Chondrocyte (in vitro differentiated cells): ENCODE data around the gene PLSCR2. TPM values are rescaled to one million over a fixed set of nuclear protein-coding genes. Genes with fewer than 3 reads are reported as not detected.

ENCODE experiments used
- DNase-seq: peaks from one replicate; pipeline ENCODE4 v3.0.0; 2021; ENCODE audit warnings: mixed read lengths, low spot score
- H3K27ac Mint-ChIP-seq: one replicate; pipeline ENCODE4 v1.8.0; 2021; ENCODE audit warnings: mild to moderate bottlenecking, moderate library complexity, mixed read lengths; ENCODE audit not compliant: unreplicated experiment
- H3K27me3 Mint-ChIP-seq: 2 replicates; pipeline ENCODE4 v1.8.0; 2021; ENCODE audit warnings: low read depth, mixed read lengths
- H3K36me3 Mint-ChIP-seq: 2 replicates; pipeline ENCODE4 v1.8.0; 2021; ENCODE audit warnings: low read depth, mixed read lengths
- H3K4me1 Mint-ChIP-seq: 2 replicates; pipeline ENCODE4 v1.8.0; 2021; ENCODE audit warnings: low read depth, mild to moderate bottlenecking, mixed read lengths
- H3K4me3 Mint-ChIP-seq: one replicate; pipeline ENCODE4 v1.8.0; 2021; ENCODE audit warnings: mild to moderate bottlenecking, moderate library complexity, mixed read lengths; ENCODE audit not compliant: unreplicated experiment
- H3K9me3 Mint-ChIP-seq: 2 replicates; pipeline ENCODE4 v1.8.0; 2021; ENCODE audit warnings: low read depth, mixed read lengths
- total RNA-seq: library from RNA; stranded (reverse); gene quantifications from 3 replicates; pipeline ENCODE4 v1.2.1, GENCODE V29; 2021
- TF ChIP-seq, protein P1 (sequence below): fragments of 200-600 bp; sonication (generic); IDR thresholded peaks from 2 replicates; pipeline ENCODE4 v1.5.0; 2021; ENCODE audit warnings: antibody characterized with exemption, mild to moderate bottlenecking, moderate library complexity

The PLSCR2 gene
- total RNA-seq, 1 donor from 2014 or later = not detected

DNA sequence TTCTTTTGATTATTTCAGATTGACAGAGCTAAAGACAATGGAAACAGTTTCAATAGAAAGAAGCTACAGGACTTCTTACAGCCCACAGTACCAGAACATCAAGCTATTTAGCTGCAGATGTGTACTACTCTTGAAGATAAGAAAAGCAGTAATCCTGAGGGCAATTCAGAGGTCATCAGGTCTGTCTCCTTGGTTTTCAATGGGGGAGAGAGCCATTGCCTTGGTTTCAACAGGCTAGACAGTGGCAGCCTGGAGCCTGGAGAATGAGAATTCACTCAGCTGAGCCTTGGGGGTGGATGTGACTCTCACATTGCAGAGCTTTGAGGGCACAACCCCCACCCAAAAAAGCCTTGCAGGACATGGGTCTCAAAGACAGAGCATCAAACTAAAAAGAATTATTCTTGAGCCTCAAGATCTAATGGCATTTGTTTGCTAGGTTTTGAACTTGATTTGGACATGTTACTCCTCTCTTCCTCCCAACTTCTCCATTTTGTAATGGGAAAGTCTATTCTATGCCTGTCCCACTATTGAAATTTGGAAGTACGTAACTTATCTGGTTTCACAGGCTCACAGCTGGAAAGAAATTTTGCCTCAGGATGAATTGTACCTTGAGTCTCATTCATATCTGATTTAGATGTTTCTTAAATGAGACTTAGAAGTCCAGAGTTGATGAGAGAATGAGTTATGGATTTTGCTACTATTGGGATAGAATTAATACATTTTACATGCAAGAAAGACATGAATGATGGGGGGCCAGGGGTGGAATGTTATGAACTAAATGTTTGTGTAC lies 38.2 kb upstream of the PLSCR2 start:
- Mint-ChIP-seq H3K9me3 (no peaks in the 10 kb centered on the region), H3K27ac (peak overlapping the region; percentile 42), H3K4me1 (peaks cover 49% of the 10 kb centered on the region), H3K36me3 (peaks cover 2% of the 10 kb centered on the region), H3K27me3 (no peaks in the 10 kb centered on the region), H3K4me3 (no peak overlapping the region)
- TF ChIP-seq, protein P1, sequence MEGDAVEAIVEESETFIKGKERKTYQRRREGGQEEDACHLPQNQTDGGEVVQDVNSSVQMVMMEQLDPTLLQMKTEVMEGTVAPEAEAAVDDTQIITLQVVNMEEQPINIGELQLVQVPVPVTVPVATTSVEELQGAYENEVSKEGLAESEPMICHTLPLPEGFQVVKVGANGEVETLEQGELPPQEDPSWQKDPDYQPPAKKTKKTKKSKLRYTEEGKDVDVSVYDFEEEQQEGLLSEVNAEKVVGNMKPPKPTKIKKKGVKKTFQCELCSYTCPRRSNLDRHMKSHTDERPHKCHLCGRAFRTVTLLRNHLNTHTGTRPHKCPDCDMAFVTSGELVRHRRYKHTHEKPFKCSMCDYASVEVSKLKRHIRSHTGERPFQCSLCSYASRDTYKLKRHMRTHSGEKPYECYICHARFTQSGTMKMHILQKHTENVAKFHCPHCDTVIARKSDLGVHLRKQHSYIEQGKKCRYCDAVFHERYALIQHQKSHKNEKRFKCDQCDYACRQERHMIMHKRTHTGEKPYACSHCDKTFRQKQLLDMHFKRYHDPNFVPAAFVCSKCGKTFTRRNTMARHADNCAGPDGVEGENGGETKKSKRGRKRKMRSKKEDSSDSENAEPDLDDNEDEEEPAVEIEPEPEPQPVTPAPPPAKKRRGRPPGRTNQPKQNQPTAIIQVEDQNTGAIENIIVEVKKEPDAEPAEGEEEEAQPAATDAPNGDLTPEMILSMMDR = no peak
- DNase-seq = no peak

DNA sequence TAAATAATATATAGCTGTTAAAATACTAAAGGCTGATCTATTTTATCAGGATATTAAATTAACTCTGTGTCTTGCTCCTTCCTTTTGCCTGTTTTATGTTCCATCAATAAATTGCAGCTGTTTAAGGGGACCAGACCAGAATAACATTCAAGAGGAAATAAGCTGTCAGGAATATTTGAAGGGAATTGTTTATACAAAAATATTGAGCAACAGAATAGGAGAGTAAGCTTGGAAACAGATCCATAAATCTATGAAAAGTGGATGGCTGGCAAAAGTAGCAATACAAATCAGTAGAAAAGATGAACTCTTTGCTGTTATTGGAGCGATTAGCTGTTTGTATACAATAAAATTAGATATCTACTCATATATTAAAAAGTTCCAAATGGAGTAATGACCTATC lies 36.2 kb upstream of the PLSCR2 start:
- Mint-ChIP-seq H3K36me3 (no peaks in the 10 kb centered on the region), H3K9me3 (no peaks in the 10 kb centered on the region), H3K4me3 (no peak overlapping the region), H3K27me3 (no peaks in the 10 kb centered on the region), H3K27ac (peak overlapping the region; percentile 42), H3K4me1 (peaks cover 50% of the 10 kb centered on the region)
- TF ChIP-seq, protein P1 = no peak
- no peak for DNase-seq

DNA sequence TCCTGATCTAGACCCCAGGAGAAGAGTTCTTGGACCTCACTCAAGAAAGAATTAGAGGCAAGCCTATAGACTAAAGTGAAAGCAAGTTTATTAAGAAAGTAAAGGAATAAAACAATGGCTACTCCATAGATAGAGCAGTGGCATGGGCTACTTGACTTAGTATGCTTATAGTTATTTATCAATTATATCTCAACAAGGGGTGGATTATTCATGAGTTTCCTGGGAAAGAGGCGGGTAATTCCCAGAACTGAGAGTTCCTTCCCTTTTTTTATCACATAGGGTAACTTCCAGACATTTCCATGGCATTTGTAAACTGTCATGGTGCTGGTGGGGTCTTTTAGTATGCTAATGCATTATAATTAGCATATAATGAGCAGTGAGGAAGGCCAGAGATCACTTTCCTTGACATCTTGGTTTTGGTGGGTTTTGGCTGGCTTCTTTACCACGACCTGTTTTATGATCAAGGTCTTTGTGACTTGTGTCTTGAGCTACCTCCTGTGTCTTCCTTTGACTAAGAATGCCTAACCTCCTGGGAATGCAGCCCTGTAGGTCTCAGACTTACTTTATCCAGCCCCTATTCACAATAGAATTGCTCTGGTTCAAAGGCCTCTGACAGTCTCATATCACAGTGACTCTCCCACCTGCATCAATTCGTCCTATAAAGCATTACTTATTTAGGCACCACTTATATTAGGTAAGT lies 35.3 kb upstream of the PLSCR2 start:
- peak overlapping the region; percentile 92 for H3K27ac Mint-ChIP-seq
- H3K9me3 Mint-ChIP-seq = no peaks in the 10 kb centered on the region
- TF ChIP-seq, protein P1 = no peak
- H3K4me1 Mint-ChIP-seq = peaks cover 50% of the 10 kb centered on the region
- no peak for DNase-seq
- H3K36me3 Mint-ChIP-seq = no peaks in the 10 kb centered on the region
- H3K4me3 Mint-ChIP-seq = no peak overlapping the region
- H3K27me3 Mint-ChIP-seq = no peaks in the 10 kb centered on the region

DNA sequence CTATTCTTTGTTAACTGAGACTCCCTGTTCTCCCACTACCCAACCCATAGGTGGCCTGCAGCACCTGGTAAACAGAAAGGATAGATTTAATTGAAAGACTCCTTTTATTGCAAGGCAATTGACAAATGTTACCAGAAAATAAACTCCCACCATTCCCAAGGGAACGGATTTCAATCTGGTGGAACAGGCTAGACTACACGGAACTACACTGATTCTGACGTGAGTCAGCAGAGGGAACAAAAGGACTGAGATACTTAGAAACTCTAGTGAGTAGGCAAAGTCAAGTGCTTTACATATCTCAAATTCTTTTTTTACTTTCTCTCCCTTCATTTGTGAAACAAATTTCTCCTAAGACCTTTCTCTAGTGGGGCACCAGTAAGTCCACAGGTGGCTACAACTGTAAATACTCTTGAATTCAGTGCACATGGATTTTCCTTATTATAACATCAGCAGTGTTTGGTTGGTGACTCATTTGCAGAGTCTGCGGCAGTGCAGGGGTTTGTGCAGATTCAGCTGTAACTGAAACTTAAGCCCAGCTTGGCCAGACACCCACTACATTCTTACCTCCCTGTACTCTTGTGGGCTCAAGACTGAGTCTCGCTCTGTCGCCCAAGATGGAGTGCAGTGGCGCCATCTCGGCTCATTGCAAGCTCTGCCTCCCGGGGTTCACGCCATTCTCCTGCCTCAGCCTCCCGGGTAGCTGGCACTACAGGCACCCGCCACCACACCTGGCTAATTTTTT lies 34.3 kb upstream of the PLSCR2 start:
- Mint-ChIP-seq H3K27ac (peak overlapping the region; percentile 92), H3K4me1 (peaks cover 50% of the 10 kb centered on the region), H3K36me3 (no peaks in the 10 kb centered on the region), H3K27me3 (no peaks in the 10 kb centered on the region), H3K9me3 (no peaks in the 10 kb centered on the region), H3K4me3 (no peak overlapping the region)
- no peak for DNase-seq
- TF ChIP-seq, protein P1 = peak; percentile 37

DNA sequence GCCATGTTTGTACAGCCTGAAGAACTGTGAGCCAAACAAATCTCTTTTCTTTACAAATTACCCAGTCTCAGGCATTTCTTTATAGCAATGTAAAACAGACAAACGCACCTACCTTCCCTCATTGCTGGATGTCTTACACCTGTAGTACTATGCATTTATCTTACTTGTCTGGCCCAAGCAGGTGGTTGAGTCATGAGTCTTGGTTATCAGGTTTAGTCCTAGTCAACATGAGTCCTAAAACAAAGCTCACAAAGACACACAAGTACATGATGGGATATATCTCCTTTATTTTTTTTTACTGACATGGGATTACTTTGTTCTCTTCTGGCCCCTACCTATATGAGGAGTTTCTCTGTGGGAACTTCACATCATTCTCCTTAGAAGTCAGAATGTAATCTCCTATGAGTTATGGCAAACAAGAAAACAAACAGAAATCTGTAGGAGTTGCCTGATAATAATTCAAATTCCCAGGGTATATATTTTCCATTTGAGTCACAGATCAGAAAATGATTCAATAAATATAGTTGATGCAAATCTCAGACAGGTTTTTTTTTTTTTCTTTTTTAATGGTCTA lies 33.6 kb upstream of the PLSCR2 start:
- TF ChIP-seq, protein P1 = no peak
- no peak for DNase-seq
- Mint-ChIP-seq H3K36me3 (no peaks in the 10 kb centered on the region), H3K27me3 (no peaks in the 10 kb centered on the region), H3K4me3 (no peak overlapping the region), H3K27ac (peak overlapping the region; percentile 92), H3K9me3 (no peaks in the 10 kb centered on the region), H3K4me1 (peaks cover 50% of the 10 kb centered on the region)
